Endothelial cell of umbilical vein (primary cell): ENCODE data around the gene EPB41L1.

Experiments used
- EZH2 ChIP-seq: IDR thresholded peaks from 2 replicates; pipeline ENCODE4 v1.6.1; 2012; ENCODE audit warnings: borderline replicate concordance, low read depth, mild to moderate bottlenecking, moderate library complexity, low read length, inconsistent platforms; ENCODE audit not compliant: severe bottlenecking
- JUN ChIP-seq: IDR thresholded peaks from 2 replicates; pipeline ENCODE4 v1.6.1; 2011; ENCODE audit warnings: borderline replicate concordance, low read depth; ENCODE audit not compliant: insufficient read length, insufficient read depth
- POLR2A ChIP-seq: IDR thresholded peaks from 2 replicates; pipeline ENCODE4 v1.6.1; 2012; ENCODE audit warnings: low read depth, mild to moderate bottlenecking, control low read depth, low read length
- TF ChIP-seq, protein P1 (sequence below), 2 donors: IDR thresholded peaks; 1 replicate in 1 of 2; 2 replicates in 1 of 2; pipeline ENCODE4 v1.5.1; 2011; ENCODE audit warnings: low read length in 2 of 2, mild to moderate bottlenecking in 2 of 2, moderate library complexity in 2 of 2, control low read depth in 1 of 2, inconsistent platforms in 1 of 2, low read depth in 1 of 2; ENCODE audit not compliant: insufficient read depth in 1 of 2; ENCODE audit errors: extremely low read depth in 1 of 2

DNA sequence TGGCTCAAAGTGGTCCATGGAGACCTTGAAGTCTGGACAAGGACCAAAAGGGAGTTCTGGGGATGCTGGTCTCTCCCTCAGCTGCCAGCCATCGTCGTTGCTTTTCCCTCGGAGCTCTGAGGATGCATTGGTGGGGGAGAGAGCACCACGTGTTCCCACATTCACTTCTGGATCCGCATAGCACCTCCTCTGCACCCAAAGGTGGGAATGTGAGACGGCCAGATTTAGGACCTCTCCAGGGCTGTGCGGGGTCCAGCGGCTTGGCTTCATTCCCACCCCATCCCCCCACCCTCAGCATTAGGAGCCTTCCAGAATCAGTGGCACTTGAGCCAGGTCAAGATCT, 1.1 kb downstream of the EPB41L1 start:
- TF ChIP-seq, protein P1, sequence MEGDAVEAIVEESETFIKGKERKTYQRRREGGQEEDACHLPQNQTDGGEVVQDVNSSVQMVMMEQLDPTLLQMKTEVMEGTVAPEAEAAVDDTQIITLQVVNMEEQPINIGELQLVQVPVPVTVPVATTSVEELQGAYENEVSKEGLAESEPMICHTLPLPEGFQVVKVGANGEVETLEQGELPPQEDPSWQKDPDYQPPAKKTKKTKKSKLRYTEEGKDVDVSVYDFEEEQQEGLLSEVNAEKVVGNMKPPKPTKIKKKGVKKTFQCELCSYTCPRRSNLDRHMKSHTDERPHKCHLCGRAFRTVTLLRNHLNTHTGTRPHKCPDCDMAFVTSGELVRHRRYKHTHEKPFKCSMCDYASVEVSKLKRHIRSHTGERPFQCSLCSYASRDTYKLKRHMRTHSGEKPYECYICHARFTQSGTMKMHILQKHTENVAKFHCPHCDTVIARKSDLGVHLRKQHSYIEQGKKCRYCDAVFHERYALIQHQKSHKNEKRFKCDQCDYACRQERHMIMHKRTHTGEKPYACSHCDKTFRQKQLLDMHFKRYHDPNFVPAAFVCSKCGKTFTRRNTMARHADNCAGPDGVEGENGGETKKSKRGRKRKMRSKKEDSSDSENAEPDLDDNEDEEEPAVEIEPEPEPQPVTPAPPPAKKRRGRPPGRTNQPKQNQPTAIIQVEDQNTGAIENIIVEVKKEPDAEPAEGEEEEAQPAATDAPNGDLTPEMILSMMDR (IDR thresholded peaks at IDR 0.05; ENCODE audit: extremely low read depth in 1 of 2, insufficient read depth in 1 of 2, low read depth in 1 of 2, low read length in 2 of 2) = no peak
- TF ChIP-seq EZH2 (no peak), POLR2A (no peak), JUN (no peak)
